Measurements from ENCODE around the gene LPAR1.

DNA sequence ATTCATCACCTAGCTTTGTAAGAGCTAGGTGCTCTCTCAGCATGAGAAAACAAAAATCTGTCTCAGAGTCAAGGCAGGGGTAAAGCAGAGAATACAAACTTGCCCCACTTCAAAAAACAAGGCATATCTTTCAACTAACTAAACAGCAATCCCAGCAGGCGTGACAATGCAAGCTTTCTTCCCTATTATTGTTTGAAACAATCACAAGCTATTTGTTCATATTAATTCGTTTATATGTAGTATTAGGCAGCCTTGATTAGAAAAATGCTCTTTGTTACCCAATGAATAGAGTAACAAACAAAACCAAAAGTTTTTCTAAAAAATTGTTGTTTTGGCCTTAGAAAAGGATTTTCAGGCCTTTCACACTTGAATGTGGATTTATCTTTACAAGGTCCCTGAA, 71.1 kb downstream of the LPAR1 start:
- TF ChIP-seq POU2F2 (IDR thresholded peaks at IDR 0.05; ENCODE audit: low read depth, low read length) (no peak), POLR2AphosphoS5 (IDR thresholded peaks at IDR 0.05; ENCODE audit: low read depth, low read length) (no peak), POLR2A (IDR thresholded peaks at IDR 0.05; ENCODE audit: low read depth, low read length) (no peak), TAF1 (IDR thresholded peaks at IDR 0.05; ENCODE audit: low read depth, low read length) (no peak)

All from GM12891 (cell line).